Measurements from ENCODE around the gene RFLNA.

The RFLNA gene

DNA sequence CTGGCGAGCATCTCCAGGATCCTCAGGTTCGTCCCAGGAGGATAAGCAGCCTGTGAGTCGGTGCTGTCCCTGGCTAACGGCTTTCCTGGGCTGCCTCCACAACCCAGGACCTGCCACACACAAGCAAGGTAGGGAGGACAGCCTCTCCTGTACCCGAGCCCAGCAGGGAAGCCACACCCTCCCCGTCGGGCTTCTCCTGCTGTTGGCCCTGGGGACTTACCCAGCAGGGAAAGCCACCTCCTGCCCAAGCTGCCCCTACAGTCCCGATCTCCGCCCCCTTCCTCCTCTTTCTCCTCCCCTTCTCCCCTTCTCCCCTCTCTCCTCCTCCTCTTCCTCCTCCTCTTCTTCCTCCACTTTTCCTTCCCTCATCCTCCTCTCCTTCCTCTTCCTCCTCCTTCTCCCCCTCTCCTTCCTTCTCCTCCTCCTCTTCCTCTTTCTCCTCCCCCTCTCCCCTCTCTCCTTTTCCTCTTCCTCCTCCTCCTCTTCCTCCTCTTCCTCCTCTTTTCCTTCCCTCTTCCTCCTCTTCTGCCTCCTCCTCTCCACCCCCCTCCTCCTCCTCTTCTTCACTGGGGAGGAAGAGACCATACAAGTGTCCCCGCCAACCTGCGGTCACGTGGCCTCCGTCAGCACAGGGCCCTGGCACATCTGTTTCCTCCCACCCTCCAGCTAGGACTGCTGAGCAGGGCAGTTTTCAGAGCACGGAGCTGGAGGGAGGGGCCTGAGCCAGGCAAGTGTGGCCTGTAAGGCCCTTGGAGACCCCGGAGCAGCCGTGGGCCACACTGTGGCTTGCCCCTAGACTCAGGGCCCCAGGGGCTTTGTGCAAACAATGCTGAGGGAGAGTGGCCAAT lies 17.3 kb upstream of the RFLNA start:
- peaks cover 0 to 26% (median 0%) of the 10 kb centered on the region in 11 experiments; a peak in 6 of 22 replicates for H3K27me3 ChIP-seq
- H3K4me1 ChIP-seq, result peaks cover 55 to 81% (median 67%) of the 10 kb centered on the region in 10 experiments

GRCh38 chr12:124278389-124279101 lies 16.3 kb upstream of the RFLNA start:
- peak overlapping the region in 4 of 11 experiments; percentile 26 to 45 (median 34); a peak in 8 of 22 replicates for H3K9ac ChIP-seq
- H3K27me3 ChIP-seq, result peaks cover 0 to 26% (median 0%) of the 10 kb centered on the region in 11 experiments; a peak in 6 of 22 replicates
- peak overlapping the region; percentile 66 to 90 (median 80) for H3K4me2 ChIP-seq
- no peaks in the 10 kb centered on the region; a peak in 1 of 22 replicates for H4K20me1 ChIP-seq
- H3K4me3 ChIP-seq, result no peak overlapping the region
- H3K27ac ChIP-seq, result peak overlapping the region in 6 of 11 experiments; percentile 11 to 58 (median 42); a peak in 7 of 22 replicates
- no peak for TF ChIP-seq Cebpa-rat (IDR thresholded peaks at IDR 0.05)
- H3K36me3 ChIP-seq, result no peaks in the 10 kb centered on the region; a peak in 1 of 22 replicates
- peaks cover 46 to 72% (median 57%) of the 10 kb centered on the region in 10 experiments for H3K4me1 ChIP-seq
- H3K9me3 ChIP-seq (replicated peaks in 1 of 11), result peaks cover 0 to 6% (median 0%) of the 10 kb centered on the region in 11 experiments; a peak in 2 of 22 replicates

More for the DNA sequence above, 17.3 kb upstream of the RFLNA start:
- Histone ChIP-seq H3K4me3 (peak overlapping the region in 1 of 10 experiments; percentile 8; a peak in 2 of 20 replicates), H3K9me3 (replicated peaks in 1 of 11) (peaks cover 0 to 6% (median 0%) of the 10 kb centered on the region in 11 experiments; a peak in 2 of 22 replicates), H3K36me3 (no peaks in the 10 kb centered on the region; a peak in 1 of 22 replicates), H3K27ac (peak overlapping the region in 6 of 11 experiments; percentile 13 to 58 (median 42); a peak in 8 of 22 replicates), H3K4me2 (peak overlapping the region; percentile 66 to 90 (median 80)), H4K20me1 (no peaks in the 10 kb centered on the region; a peak in 1 of 22 replicates), H3K9ac (peak overlapping the region in 4 of 11 experiments; percentile 35 to 45 (median 43); a peak in 6 of 22 replicates)
- no peak for TF ChIP-seq Cebpa-rat (IDR thresholded peaks at IDR 0.05)

DNA sequence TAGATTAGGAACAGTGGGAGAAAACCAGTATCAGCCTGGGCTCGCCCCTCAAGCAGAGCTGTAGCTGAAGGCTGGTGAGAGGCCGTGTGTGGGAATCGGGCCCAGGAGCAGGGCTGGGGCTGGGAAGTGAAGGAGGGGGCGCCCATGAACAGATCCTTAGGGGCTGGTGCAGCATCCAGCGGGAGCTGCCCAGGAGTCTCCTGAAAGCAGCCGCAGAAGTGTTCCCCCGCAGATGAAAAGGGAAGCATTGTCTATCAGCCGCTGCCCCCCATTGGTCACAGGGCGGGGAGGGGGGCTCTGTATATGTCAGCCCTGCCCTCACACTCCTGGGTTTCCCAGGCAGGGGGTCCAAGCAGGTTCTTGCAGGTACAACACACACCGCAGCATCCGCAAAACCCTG lies 15.6 kb upstream of the RFLNA start:
- peaks cover 0 to 26% (median 0%) of the 10 kb centered on the region in 11 experiments; a peak in 6 of 22 replicates for H3K27me3 ChIP-seq
- peaks cover 0 to 10% (median 4%) of the 10 kb centered on the region in 11 experiments; a peak in 20 of 22 replicates for H3K9me3 ChIP-seq (replicated peaks in 1 of 11)
- H3K4me2 ChIP-seq, result peak overlapping the region; percentile 61 to 90 (median 80)

DNA sequence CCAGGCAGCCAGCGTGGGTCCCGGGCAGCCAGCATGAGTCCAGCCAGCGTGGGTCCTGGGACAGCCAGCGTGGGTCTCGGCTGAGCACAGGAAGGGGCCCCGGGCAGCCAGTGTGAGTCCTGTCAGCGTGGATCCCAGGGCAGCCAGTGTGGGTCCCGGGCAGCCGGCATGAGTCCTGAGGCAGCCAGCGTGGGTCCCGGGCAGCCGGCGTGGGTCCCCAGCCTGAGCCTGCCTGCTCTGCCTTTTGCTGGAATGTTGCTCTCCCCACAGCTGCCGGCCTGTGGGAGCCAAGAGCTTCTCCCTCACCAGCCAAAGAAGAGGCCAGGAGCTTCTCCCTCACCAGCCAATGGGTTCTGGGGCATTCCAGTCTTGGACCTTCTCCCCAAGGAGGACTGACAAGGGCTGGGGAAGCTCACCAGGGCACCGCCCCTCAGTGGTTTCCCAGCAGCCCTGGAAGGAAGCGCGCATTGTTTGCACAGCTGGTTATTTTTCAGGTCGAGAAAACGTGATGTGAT lies 15.0 kb upstream of the RFLNA start:
- Histone ChIP-seq H3K4me2 (peak overlapping the region; percentile 61 to 90 (median 80)), H3K36me3 (no peaks in the 10 kb centered on the region; a peak in 1 of 22 replicates), H3K4me3 (no peak overlapping the region), H3K9ac (peak overlapping the region in 3 of 11 experiments; percentile 9 to 39 (median 21); a peak in 2 of 22 replicates), H3K9me3 (replicated peaks in 1 of 11) (peaks cover 2 to 16% (median 9%) of the 10 kb centered on the region in 11 experiments; a peak in 21 of 22 replicates), H3K4me1 (peaks cover 36 to 66% (median 53%) of the 10 kb centered on the region in 10 experiments), H3K27me3 (peaks cover 0 to 26% (median 0%) of the 10 kb centered on the region in 11 experiments; a peak in 6 of 22 replicates), H3K27ac (peak overlapping the region in 1 of 11 experiments; percentile 17; a peak in 1 of 22 replicates), H4K20me1 (no peaks in the 10 kb centered on the region; a peak in 1 of 22 replicates)
- TF ChIP-seq Cebpa-rat (IDR thresholded peaks at IDR 0.05), result no peak

More for the DNA sequence above, 15.6 kb upstream of the RFLNA start:
- H3K4me1 ChIP-seq, result peaks cover 38 to 66% (median 53%) of the 10 kb centered on the region in 10 experiments
- no peaks in the 10 kb centered on the region; a peak in 1 of 22 replicates for H4K20me1 ChIP-seq
- no peaks in the 10 kb centered on the region; a peak in 1 of 22 replicates for H3K36me3 ChIP-seq
- no peak overlapping the region for H3K27ac ChIP-seq
- no peak for TF ChIP-seq Cebpa-rat (IDR thresholded peaks at IDR 0.05)
- H3K4me3 ChIP-seq, result no peak overlapping the region
- peak overlapping the region in 3 of 11 experiments; percentile 9 to 39 (median 21); a peak in 1 of 22 replicates for H3K9ac ChIP-seq

- Histone ChIP-seq H3K4me2 (no peak overlapping the region), H3K9me3 (replicated peaks in 1 of 11) (peaks cover 7 to 22% (median 18%) of the 10 kb centered on the region in 11 experiments; a peak in 21 of 22 replicates), H3K4me3 (no peak overlapping the region), H3K4me1 (peaks cover 36 to 60% (median 52%) of the 10 kb centered on the region in 10 experiments), H3K27me3 (peaks cover 0 to 26% (median 0%) of the 10 kb centered on the region in 11 experiments; a peak in 6 of 22 replicates), H3K27ac (no peak overlapping the region), H3K9ac (no peak overlapping the region), H3K36me3 (no peaks in the 10 kb centered on the region), H4K20me1 (no peaks in the 10 kb centered on the region; a peak in 1 of 22 replicates)
- no peak for TF ChIP-seq Cebpa-rat (IDR thresholded peaks at IDR 0.05)
Measured at GRCh38 chr12:124281309-124281708, 13.6 kb upstream of the RFLNA start.

DNA sequence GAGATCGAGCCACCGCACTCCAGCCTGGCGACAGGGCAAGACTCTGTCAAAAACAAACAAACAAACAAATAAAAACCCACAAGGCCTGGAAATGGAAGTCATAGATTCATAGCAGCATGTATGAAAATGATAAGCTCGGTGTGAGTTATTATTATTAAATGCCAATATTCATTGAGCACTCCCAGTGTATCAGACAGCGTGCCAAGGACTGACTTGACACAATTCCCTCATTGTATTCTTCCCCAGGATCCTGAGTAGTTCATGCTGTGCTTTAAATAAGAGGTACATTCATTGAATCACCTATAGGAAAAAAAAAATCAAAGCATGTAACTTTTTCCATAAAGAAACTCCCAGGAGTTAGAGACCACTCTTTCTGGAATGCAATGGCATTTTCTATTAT lies 12.6 kb upstream of the RFLNA start:
- H3K4me3 ChIP-seq, result no peak overlapping the region
- no peak overlapping the region for H3K27ac ChIP-seq
- peaks cover 0 to 26% (median 0%) of the 10 kb centered on the region in 11 experiments; a peak in 6 of 22 replicates for H3K27me3 ChIP-seq
- H3K9me3 ChIP-seq (replicated peaks in 1 of 11), result peaks cover 7 to 22% (median 18%) of the 10 kb centered on the region in 11 experiments; a peak in 21 of 22 replicates
- no peaks in the 10 kb centered on the region for H3K36me3 ChIP-seq
- H3K4me1 ChIP-seq, result peaks cover 31 to 62% (median 50%) of the 10 kb centered on the region in 10 experiments
- no peak for TF ChIP-seq Cebpa-rat (IDR thresholded peaks at IDR 0.05)
- H4K20me1 ChIP-seq, result no peaks in the 10 kb centered on the region; a peak in 1 of 22 replicates
- H3K9ac ChIP-seq, result no peak overlapping the region
- no peak overlapping the region for H3K4me2 ChIP-seq

GRCh38 chr12:124283326-124283725 lies 11.6 kb upstream of the RFLNA start:
- Histone ChIP-seq H3K36me3 (no peaks in the 10 kb centered on the region), H4K20me1 (no peaks in the 10 kb centered on the region; a peak in 1 of 22 replicates)

GRCh38 chr12:124284368-124284767 lies 10.5 kb upstream of the RFLNA start:
- Histone ChIP-seq H3K27me3 (peaks cover 0 to 22% (median 0%) of the 10 kb centered on the region in 11 experiments; a peak in 5 of 22 replicates), H3K36me3 (no peaks in the 10 kb centered on the region), H3K9me3 (replicated peaks in 1 of 11) (peaks cover 13 to 35% (median 27%) of the 10 kb centered on the region in 11 experiments; a peak in 21 of 22 replicates), H3K27ac (no peak overlapping the region), H3K4me2 (peak overlapping the region in 8 of 11 experiments; percentile 8 to 58 (median 40); a peak in 14 of 22 replicates), H3K4me3 (no peak overlapping the region), H4K20me1 (peaks cover 0 to 3% (median 0%) of the 10 kb centered on the region in 11 experiments; a peak in 2 of 22 replicates), H3K4me1 (peaks cover 13 to 50% (median 33%) of the 10 kb centered on the region in 10 experiments), H3K9ac (no peak overlapping the region)
- TF ChIP-seq Cebpa-rat (IDR thresholded peaks at IDR 0.05), result no peak

More at GRCh38 chr12:124283326-124283725, 11.6 kb upstream of the RFLNA start:
- no peak overlapping the region for H3K4me3 ChIP-seq
- H3K27me3 ChIP-seq, result peaks cover 0 to 23% (median 0%) of the 10 kb centered on the region in 11 experiments; a peak in 6 of 22 replicates
- H3K4me2 ChIP-seq, result no peak overlapping the region
- no peak for TF ChIP-seq Cebpa-rat (IDR thresholded peaks at IDR 0.05)
- peaks cover 13 to 33% (median 27%) of the 10 kb centered on the region in 11 experiments; a peak in 21 of 22 replicates for H3K9me3 ChIP-seq (replicated peaks in 1 of 11)
- peaks cover 20 to 56% (median 40%) of the 10 kb centered on the region in 10 experiments for H3K4me1 ChIP-seq
- no peak overlapping the region for H3K27ac ChIP-seq
- no peak overlapping the region for H3K9ac ChIP-seq
